Measurements from ENCODE around the gene PHLPP1.

PHLPP1 gene

GRCh38 chr18:62773691-62774090 lies 58.4 kb downstream of the PHLPP1 start:
- no peaks in the 10 kb centered on the region for H3K27me3 ChIP-seq (ENCODE audit: control insufficient read depth, insufficient read depth, low read length)
- H3K4me3 ChIP-seq (ENCODE audit: low read length) = no peak overlapping the region
- peaks cover 4% of the 10 kb centered on the region for H3K4me1 ChIP-seq (ENCODE audit: control insufficient read depth, insufficient read depth, low read length)
- no peak overlapping the region for H3K27ac ChIP-seq (ENCODE audit: low read length)
- DNase-seq (ENCODE audit: low read depth, low spot score) = no peak
- H3K36me3 ChIP-seq (ENCODE audit: control insufficient read depth, insufficient read depth, low read length) = no peaks in the 10 kb centered on the region
- H3K9me3 ChIP-seq (ENCODE audit: control insufficient read depth, insufficient read depth, low read length) = no peaks in the 10 kb centered on the region
- no CpG with 5 or more reads among the region's 3 CpGs for WGBS (ENCODE audit: insufficient coverage, insufficient read length)

GRCh38 chr18:62776024-62776570 lies 60.8 kb downstream of the PHLPP1 start:
- H3K4me3 ChIP-seq (ENCODE audit: low read length) = no peak overlapping the region
- H3K27ac ChIP-seq (ENCODE audit: low read length) = no peak overlapping the region
- WGBS (ENCODE audit: insufficient coverage, insufficient read length) = no CpG with 5 or more reads among the region's 2 CpGs
- no peak for DNase-seq (ENCODE audit: low read depth, low spot score)
- no peaks in the 10 kb centered on the region for H3K9me3 ChIP-seq (ENCODE audit: control insufficient read depth, insufficient read depth, low read length)
- H3K27me3 ChIP-seq (ENCODE audit: control insufficient read depth, insufficient read depth, low read length) = no peaks in the 10 kb centered on the region
- H3K36me3 ChIP-seq (ENCODE audit: control insufficient read depth, insufficient read depth, low read length) = no peaks in the 10 kb centered on the region
- H3K4me1 ChIP-seq (ENCODE audit: control insufficient read depth, insufficient read depth, low read length) = peaks cover 5% of the 10 kb centered on the region

GRCh38 chr18:62777814-62778213 lies 62.5 kb downstream of the PHLPP1 start:
- Histone ChIP-seq H3K9me3 (ENCODE audit: control insufficient read depth, insufficient read depth, low read length) (no peaks in the 10 kb centered on the region), H3K27me3 (ENCODE audit: control insufficient read depth, insufficient read depth, low read length) (no peaks in the 10 kb centered on the region), H3K4me1 (ENCODE audit: control insufficient read depth, insufficient read depth, low read length) (peaks cover 10% of the 10 kb centered on the region), H3K27ac (ENCODE audit: low read length) (no peak overlapping the region), H3K36me3 (ENCODE audit: control insufficient read depth, insufficient read depth, low read length) (no peaks in the 10 kb centered on the region), H3K4me3 (ENCODE audit: low read length) (no peak overlapping the region)
- DNase-seq (ENCODE audit: low read depth, low spot score) = no peak
- WGBS (ENCODE audit: insufficient coverage, insufficient read length) = no CpG with 5 or more reads among the region's 1 CpG

GRCh38 chr18:62778976-62779869 lies 63.9 kb downstream of the PHLPP1 start:
- H3K4me1 ChIP-seq (ENCODE audit: control insufficient read depth, insufficient read depth, low read length) = peaks cover 7% of the 10 kb centered on the region; the same call in 1 of the 2 replicates
- no peak for DNase-seq (ENCODE audit: low read depth, low spot score)
- no peaks in the 10 kb centered on the region for H3K9me3 ChIP-seq (ENCODE audit: control insufficient read depth, insufficient read depth, low read length)
- no peak overlapping the region for H3K27ac ChIP-seq (ENCODE audit: low read length)
- no peak overlapping the region for H3K4me3 ChIP-seq (ENCODE audit: low read length)
- no peaks in the 10 kb centered on the region for H3K36me3 ChIP-seq (ENCODE audit: control insufficient read depth, insufficient read depth, low read length)
- H3K27me3 ChIP-seq (ENCODE audit: control insufficient read depth, insufficient read depth, low read length) = no peaks in the 10 kb centered on the region
- WGBS (ENCODE audit: insufficient coverage, insufficient read length) = no CpG with 5 or more reads among the region's 6 CpGs

GRCh38 chr18:62781262-62781661 lies 65.9 kb downstream of the PHLPP1 start:
- no peak overlapping the region for H3K27ac ChIP-seq (ENCODE audit: low read length)
- no CpG with 5 or more reads among the region's 3 CpGs for WGBS (ENCODE audit: insufficient coverage, insufficient read length)
- peaks cover 6% of the 10 kb centered on the region; the same call in 1 of the 2 replicates for H3K4me1 ChIP-seq (ENCODE audit: control insufficient read depth, insufficient read depth, low read length)
- no peaks in the 10 kb centered on the region for H3K27me3 ChIP-seq (ENCODE audit: control insufficient read depth, insufficient read depth, low read length)
- DNase-seq (ENCODE audit: low read depth, low spot score) = no peak
- H3K9me3 ChIP-seq (ENCODE audit: control insufficient read depth, insufficient read depth, low read length) = no peaks in the 10 kb centered on the region
- no peak overlapping the region for H3K4me3 ChIP-seq (ENCODE audit: low read length)
- H3K36me3 ChIP-seq (ENCODE audit: control insufficient read depth, insufficient read depth, low read length) = no peaks in the 10 kb centered on the region

GRCh38 chr18:62781893-62782292 lies 66.6 kb downstream of the PHLPP1 start:
- Histone ChIP-seq H3K27me3 (ENCODE audit: control insufficient read depth, insufficient read depth, low read length) (no peaks in the 10 kb centered on the region), H3K27ac (ENCODE audit: low read length) (no peak overlapping the region), H3K36me3 (ENCODE audit: control insufficient read depth, insufficient read depth, low read length) (no peaks in the 10 kb centered on the region), H3K9me3 (ENCODE audit: control insufficient read depth, insufficient read depth, low read length) (no peaks in the 10 kb centered on the region), H3K4me3 (ENCODE audit: low read length) (no peak overlapping the region), H3K4me1 (ENCODE audit: control insufficient read depth, insufficient read depth, low read length) (peaks cover 6% of the 10 kb centered on the region; the same call in 1 of the 2 replicates)
- DNase-seq (ENCODE audit: low read depth, low spot score) = no peak
- no CpG with 5 or more reads among the region's 2 CpGs for WGBS (ENCODE audit: insufficient coverage, insufficient read length)

GRCh38 chr18:62784338-62784965 lies 69.1 kb downstream of the PHLPP1 start:
- Histone ChIP-seq H3K27me3 (ENCODE audit: control insufficient read depth, insufficient read depth, low read length) (no peaks in the 10 kb centered on the region), H3K4me1 (ENCODE audit: control insufficient read depth, insufficient read depth, low read length) (peaks cover 5% of the 10 kb centered on the region; the same call in 1 of the 2 replicates), H3K4me3 (ENCODE audit: low read length) (no peak overlapping the region), H3K9me3 (ENCODE audit: control insufficient read depth, insufficient read depth, low read length) (no peaks in the 10 kb centered on the region), H3K27ac (ENCODE audit: low read length) (no peak overlapping the region), H3K36me3 (ENCODE audit: control insufficient read depth, insufficient read depth, low read length) (no peaks in the 10 kb centered on the region)
- no peak for DNase-seq (ENCODE audit: low read depth, low spot score)
- WGBS (ENCODE audit: insufficient coverage, insufficient read length) = 100% methylated on average over 1 of the region's 4 CpGs

GRCh38 chr18:62784966-62785413 lies 69.6 kb downstream of the PHLPP1 start:
- no peaks in the 10 kb centered on the region for H3K27me3 ChIP-seq (ENCODE audit: control insufficient read depth, insufficient read depth, low read length)
- WGBS (ENCODE audit: insufficient coverage, insufficient read length) = no CpG with 5 or more reads among the region's 3 CpGs
- H3K36me3 ChIP-seq (ENCODE audit: control insufficient read depth, insufficient read depth, low read length) = no peaks in the 10 kb centered on the region
- no peak for DNase-seq (ENCODE audit: low read depth, low spot score)
- H3K4me3 ChIP-seq (ENCODE audit: low read length) = no peak overlapping the region
- no peaks in the 10 kb centered on the region for H3K9me3 ChIP-seq (ENCODE audit: control insufficient read depth, insufficient read depth, low read length)
- H3K4me1 ChIP-seq (ENCODE audit: control insufficient read depth, insufficient read depth, low read length) = peaks cover 5% of the 10 kb centered on the region; the same call in 1 of the 2 replicates
- H3K27ac ChIP-seq (ENCODE audit: low read length) = no peak overlapping the region

- Histone ChIP-seq H3K4me3 (ENCODE audit: low read length) (no peak overlapping the region), H3K4me1 (ENCODE audit: control insufficient read depth, insufficient read depth, low read length) (peaks cover 3% of the 10 kb centered on the region; the same call in 1 of the 2 replicates), H3K27ac (ENCODE audit: low read length) (no peak overlapping the region), H3K9me3 (ENCODE audit: control insufficient read depth, insufficient read depth, low read length) (no peaks in the 10 kb centered on the region), H3K27me3 (ENCODE audit: control insufficient read depth, insufficient read depth, low read length) (no peaks in the 10 kb centered on the region), H3K36me3 (ENCODE audit: control insufficient read depth, insufficient read depth, low read length) (no peaks in the 10 kb centered on the region)
- no CpG with 5 or more reads among the region's 3 CpGs for WGBS (ENCODE audit: insufficient coverage, insufficient read length)
- no peak for DNase-seq (ENCODE audit: low read depth, low spot score)
Measured at GRCh38 chr18:62786689-62787088, 71.3 kb downstream of the PHLPP1 start.

GRCh38 chr18:62788111-62788510 lies 72.8 kb downstream of the PHLPP1 start:
- H3K27me3 ChIP-seq (ENCODE audit: control insufficient read depth, insufficient read depth, low read length) = no peaks in the 10 kb centered on the region
- no peaks in the 10 kb centered on the region for H3K9me3 ChIP-seq (ENCODE audit: control insufficient read depth, insufficient read depth, low read length)
- no peak for DNase-seq (ENCODE audit: low read depth, low spot score)
- no peak overlapping the region for H3K4me3 ChIP-seq (ENCODE audit: low read length)
- H3K27ac ChIP-seq (ENCODE audit: low read length) = no peak overlapping the region
- no CpG with 5 or more reads among the region's 3 CpGs for WGBS (ENCODE audit: insufficient coverage, insufficient read length)
- 0 out of 2 replicates have a peak, but pooled peaks cover 1% of the 10 kb centered on the region for H3K4me1 ChIP-seq (ENCODE audit: control insufficient read depth, insufficient read depth, low read length)
- no peaks in the 10 kb centered on the region for H3K36me3 ChIP-seq (ENCODE audit: control insufficient read depth, insufficient read depth, low read length)
